ENCODE data around the gene KCP. TPM values are rescaled to one million over a fixed set of nuclear protein-coding genes. Genes with fewer than 3 reads are reported as not detected.
"Not testable (repeated sequence)": the region's sequence is repeated elsewhere in the genome, so short reads cannot be mapped to it uniquely, and the experiment has no call there.

KCP gene
- total RNA-seq, 1 experiment from 2014 or later: 0.50 TPM

DNA sequence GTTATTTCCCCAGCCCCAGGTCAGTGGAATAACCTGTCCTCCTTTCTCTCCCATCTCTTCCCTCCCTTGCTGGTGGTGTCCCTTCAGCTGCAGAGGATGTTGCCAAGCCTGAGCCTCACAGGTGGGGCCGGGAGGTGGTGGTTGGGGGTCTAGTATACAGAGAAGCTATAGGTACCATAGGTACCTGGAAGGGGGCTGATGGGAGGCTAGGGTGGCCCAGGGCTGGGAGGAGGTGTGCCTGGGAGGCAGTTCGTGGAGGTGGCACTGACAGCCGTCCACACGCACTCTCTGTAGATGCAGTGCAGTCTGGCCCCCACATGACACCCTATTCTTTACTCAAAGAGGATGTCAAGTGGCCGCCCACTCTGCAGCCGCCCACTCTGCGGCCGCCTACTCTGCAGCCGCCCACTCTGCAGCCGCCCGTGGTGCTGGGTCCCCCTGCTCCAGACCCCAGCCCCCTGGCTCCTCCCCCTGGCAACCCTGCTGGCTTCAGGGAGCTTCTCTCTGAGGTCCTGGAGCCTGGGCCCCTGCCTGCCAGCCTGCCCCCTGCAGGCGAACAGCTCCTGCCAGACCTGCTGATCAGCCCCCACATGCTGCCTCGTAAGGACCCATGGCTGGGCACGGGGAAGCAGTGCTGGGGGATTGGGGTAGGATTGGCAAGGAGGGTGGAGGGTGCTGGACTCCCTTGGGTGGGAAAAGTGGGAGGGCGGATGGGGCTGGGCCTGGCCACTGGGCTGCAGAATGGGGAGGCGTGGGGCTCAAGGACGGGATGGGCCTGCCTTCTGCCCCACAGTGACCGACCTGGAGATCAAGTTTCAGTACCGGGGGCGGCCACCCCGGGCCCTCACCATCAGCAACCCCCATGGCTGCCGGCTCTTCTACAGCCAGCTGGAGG lies 36.7 kb upstream of the KCP start:
- BruUV-seq (replicated peaks): no TSS peak
- intact Hi-C loops (cut with micrococcal nuclease; ENCODE audit: unreplicated experiment): loop anchor here (5.0 kb wide), 1 partner anchor 45 kb away; no protein-coding TSS in a partner anchor
- H3K36me3 ChIP-seq (ENCODE audit: control insufficient read depth, insufficient read depth, low read length): no peaks in the 10 kb centered on the region
- DNase-seq: no peak
- CTCF ChIA-PET: interaction anchor here (0.6 to 1.4 kb wide), 3 partner anchors 37 to 144 kb away, joined by 3 to 7 read pairs (median 3); partner anchors contain the start of gene KCP
- no peaks in the 10 kb centered on the region for H3K27me3 ChIP-seq (replicated peaks; ENCODE audit: control insufficient read depth, insufficient read depth, low read length)
- no peak overlapping the region for H3K4me3 Mint-ChIP-seq (ENCODE audit: unreplicated experiment)
- H3K27me3 Mint-ChIP-seq (ENCODE audit: insufficient read depth, unreplicated experiment): no peaks in the 10 kb centered on the region
- no peaks in the 10 kb centered on the region for H3K9me3 ChIP-seq
- H3K9me3 Mint-ChIP-seq (ENCODE audit: unreplicated experiment): no peaks in the 10 kb centered on the region
- no peak overlapping the region for H3K27ac Mint-ChIP-seq (ENCODE audit: unreplicated experiment)
- no peak overlapping the region for H3K4me3 ChIP-seq (ENCODE audit: low read depth, low read length)
- POLR2A ChIA-PET: no interaction called here
- no peaks in the 10 kb centered on the region for H3K4me1 ChIP-seq
- TF ChIP-seq CTCF (IDR thresholded peaks at IDR 0.05; ENCODE audit: insufficient read depth in 1 of 2, low read depth in 1 of 2, low read length in 1 of 2, severe bottlenecking in 1 of 2, unreplicated experiment in 1 of 2): peak; percentile 17 to 27
- H3K4me1 Mint-ChIP-seq (ENCODE audit: low read depth, unreplicated experiment): no peaks in the 10 kb centered on the region
- peaks cover 22% of the 10 kb centered on the region for H3K36me3 Mint-ChIP-seq (ENCODE audit: insufficient read depth, unreplicated experiment)

DNA sequence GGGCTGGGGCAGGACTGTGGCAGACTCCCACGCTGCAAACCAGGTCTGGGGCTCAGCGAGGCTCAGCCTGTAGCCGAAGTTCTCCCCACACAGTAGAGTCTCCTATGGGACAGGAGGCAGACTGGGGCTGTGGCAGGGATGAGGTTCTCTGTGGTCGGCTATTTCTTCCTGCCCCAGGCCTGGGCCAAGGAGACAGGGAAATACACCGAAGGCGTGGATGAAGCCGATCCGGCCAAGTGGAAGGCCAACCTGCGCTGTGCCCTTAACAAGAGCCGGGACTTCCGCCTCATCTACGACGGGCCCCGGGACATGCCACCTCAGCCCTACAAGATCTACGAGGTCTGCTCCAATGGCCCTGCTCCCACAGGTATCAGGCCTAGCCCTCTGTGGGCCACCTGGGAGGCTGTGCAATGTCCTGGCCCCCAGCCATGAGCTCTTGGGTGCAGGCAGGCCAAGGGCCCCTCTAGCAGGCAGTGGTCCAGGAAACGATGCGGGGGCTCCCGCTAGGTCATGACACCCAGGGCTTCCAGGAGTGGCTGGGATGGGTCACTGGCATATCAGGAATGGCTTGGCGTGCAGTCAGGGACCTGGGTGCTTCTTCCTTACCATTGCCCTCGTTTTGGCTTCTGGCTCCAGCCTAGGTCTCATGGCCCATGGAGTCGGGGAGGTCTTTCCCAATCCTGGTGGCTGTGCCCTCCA lies 35.3 kb upstream of the KCP start:
- no peak for TF ChIP-seq CTCF (IDR thresholded peaks at IDR 0.05; ENCODE audit: insufficient read depth in 1 of 2, low read depth in 1 of 2, low read length in 1 of 2, severe bottlenecking in 1 of 2, unreplicated experiment in 1 of 2)
- no peaks in the 10 kb centered on the region for H3K27me3 Mint-ChIP-seq (ENCODE audit: insufficient read depth, unreplicated experiment)
- peaks cover 20% of the 10 kb centered on the region for H3K36me3 Mint-ChIP-seq (ENCODE audit: insufficient read depth, unreplicated experiment)
- no TSS peak for BruUV-seq (replicated peaks)
- no peak overlapping the region for H3K4me3 Mint-ChIP-seq (ENCODE audit: unreplicated experiment)
- H3K9me3 ChIP-seq: no peaks in the 10 kb centered on the region
- H3K4me1 Mint-ChIP-seq (ENCODE audit: low read depth, unreplicated experiment): no peaks in the 10 kb centered on the region
- H3K27me3 ChIP-seq (replicated peaks; ENCODE audit: control insufficient read depth, insufficient read depth, low read length): no peaks in the 10 kb centered on the region
- intact Hi-C loops (cut with micrococcal nuclease; ENCODE audit: unreplicated experiment): loop anchor here (5.0 kb wide), 1 partner anchor 44 kb away; no protein-coding TSS in a partner anchor
- no peaks in the 10 kb centered on the region for H3K4me1 ChIP-seq
- H3K27ac Mint-ChIP-seq (ENCODE audit: unreplicated experiment): no peak overlapping the region
- no peaks in the 10 kb centered on the region for H3K36me3 ChIP-seq (ENCODE audit: control insufficient read depth, insufficient read depth, low read length)
- no peak overlapping the region for H3K4me3 ChIP-seq (ENCODE audit: low read depth, low read length)
- ChIA-PET POLR2A (no interaction called here), CTCF (no interaction called here)
- H3K9me3 Mint-ChIP-seq (ENCODE audit: unreplicated experiment): no peaks in the 10 kb centered on the region
- DNase-seq: no peak

DNA sequence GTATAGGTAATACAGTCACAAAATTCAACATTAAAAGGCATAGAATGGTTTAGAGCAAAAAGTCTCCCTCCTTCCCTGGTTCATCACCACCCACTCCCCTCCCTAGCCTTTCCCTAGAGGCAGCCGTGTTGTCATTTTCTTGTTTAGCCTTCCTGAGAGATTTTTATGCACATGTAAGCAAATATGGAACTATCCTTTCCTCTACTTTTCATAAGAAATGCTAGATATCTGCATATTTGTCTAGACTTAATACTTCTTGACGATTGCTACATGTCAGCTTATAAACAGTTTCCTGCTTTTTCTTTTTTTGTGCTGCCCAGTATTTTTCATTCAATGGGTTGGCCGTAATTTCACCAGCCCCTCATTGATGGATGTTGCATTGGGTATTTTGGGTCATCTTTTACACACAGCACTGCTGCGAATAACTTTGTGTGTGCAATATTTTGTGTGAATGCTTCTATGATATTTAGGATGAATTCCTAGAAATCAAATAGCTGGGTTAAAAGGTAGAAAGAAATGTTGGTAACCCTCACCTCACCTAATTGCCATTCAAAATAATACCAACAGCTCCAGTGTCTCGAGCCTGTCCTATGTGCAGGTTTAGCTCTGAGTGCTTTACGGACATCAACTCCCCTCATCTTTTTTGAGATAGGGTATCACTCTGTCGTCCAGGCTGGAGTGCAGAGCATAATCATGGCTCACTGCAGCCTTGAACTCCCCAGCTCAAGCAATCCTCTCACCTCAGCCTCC lies 34.2 kb upstream of the KCP start:
- no peaks in the 10 kb centered on the region for H3K27me3 ChIP-seq (replicated peaks; ENCODE audit: control insufficient read depth, insufficient read depth, low read length)
- Mint-ChIP-seq H3K36me3 (ENCODE audit: insufficient read depth, unreplicated experiment) (peaks cover 22% of the 10 kb centered on the region), H3K9me3 (ENCODE audit: unreplicated experiment) (no peaks in the 10 kb centered on the region), H3K4me3 (ENCODE audit: unreplicated experiment) (no peak overlapping the region), H3K4me1 (ENCODE audit: low read depth, unreplicated experiment) (no peaks in the 10 kb centered on the region), H3K27ac (ENCODE audit: unreplicated experiment) (no peak overlapping the region), H3K27me3 (ENCODE audit: insufficient read depth, unreplicated experiment) (no peaks in the 10 kb centered on the region)
- BruUV-seq (replicated peaks): no TSS peak
- no peaks in the 10 kb centered on the region for H3K9me3 ChIP-seq
- CTCF ChIA-PET: no interaction called here
- no peak for TF ChIP-seq CTCF (IDR thresholded peaks at IDR 0.05; ENCODE audit: insufficient read depth in 1 of 2, low read depth in 1 of 2, low read length in 1 of 2, severe bottlenecking in 1 of 2, unreplicated experiment in 1 of 2)
- H3K4me3 ChIP-seq (ENCODE audit: low read depth, low read length): no peak overlapping the region
- intact Hi-C loops (cut with micrococcal nuclease; ENCODE audit: unreplicated experiment): loop anchor here (5.0 kb wide), 1 partner anchor 42 kb away; no protein-coding TSS in a partner anchor
- DNase-seq: no peak
- no peaks in the 10 kb centered on the region for H3K4me1 ChIP-seq
- POLR2A ChIA-PET: no interaction called here
- no peaks in the 10 kb centered on the region for H3K36me3 ChIP-seq (ENCODE audit: control insufficient read depth, insufficient read depth, low read length)

- H3K27ac Mint-ChIP-seq (ENCODE audit: unreplicated experiment); POLR2A ChIA-PET; H3K27me3 Mint-ChIP-seq (ENCODE audit: insufficient read depth, unreplicated experiment); H3K36me3 ChIP-seq (ENCODE audit: control insufficient read depth, insufficient read depth, low read length); H3K4me1 Mint-ChIP-seq (ENCODE audit: low read depth, unreplicated experiment); H3K27me3 ChIP-seq (replicated peaks; ENCODE audit: control insufficient read depth, insufficient read depth, low read length); H3K4me3 Mint-ChIP-seq (ENCODE audit: unreplicated experiment); intact Hi-C loops (cut with micrococcal nuclease; ENCODE audit: unreplicated experiment); H3K9me3 ChIP-seq; H3K4me1 ChIP-seq; H3K4me3 ChIP-seq (ENCODE audit: low read depth, low read length); BruUV-seq (replicated peaks); H3K9me3 Mint-ChIP-seq (ENCODE audit: unreplicated experiment); DNase-seq: not testable (repeated sequence)
- CTCF ChIA-PET: interaction anchor here (0.6 to 0.7 kb wide), 2 partner anchors 13 to 337 kb away, joined by 3 to 6 read pairs; no protein-coding TSS in a partner anchor
- peaks cover 17% of the 10 kb centered on the region for H3K36me3 Mint-ChIP-seq (ENCODE audit: insufficient read depth, unreplicated experiment)
These were observed 32.7 kb upstream of the KCP start for GRCh38 chr7:128943251-128943650.

Data from Caco-2 (cell line).